Activated gamma-delta T cell treated with Interleukin-2 at 50 U/mL for 16 hours (primary cell): ENCODE results near the gene ZNF614.
"Not testable (repeated sequence)": the region's sequence is repeated elsewhere in the genome, so short reads cannot be mapped to it uniquely, and the experiment has no call there.

Experiments
- DNase-seq: peaks from one replicate; pipeline ENCODE4 v3.0.0-alpha.2; 2020

The ZNF614 gene

GRCh38 chr19:52028027-52028779 lies at the start of gene ZNF614:
Gene ZNF614 (minus strand): TSS chr19:52028379. CDS start chr19:52025745, 2,634 bp downstream.
- DNase-seq: peak; percentile 79

GRCh38 chr19:52070496-52070895 lies 42.3 kb upstream of the ZNF614 start:
- no peak for DNase-seq

- no peak for DNase-seq
These were observed 41.5 kb upstream of the ZNF614 start for GRCh38 chr19:52069653-52070052.

GRCh38 chr19:52066258-52066863 lies 38.2 kb upstream of the ZNF614 start:
- no peak for DNase-seq

- DNase-seq: no peak
These were observed 37.2 kb upstream of the ZNF614 start for GRCh38 chr19:52065399-52065798.

GRCh38 chr19:52056480-52056879 lies 28.3 kb upstream of the ZNF614 start:
- not testable (repeated sequence) for DNase-seq

GRCh38 chr19:52051736-52052135 lies 23.6 kb upstream of the ZNF614 start:
- not testable (repeated sequence) for DNase-seq

- DNase-seq: peak; percentile 77
These were observed 20.6 kb upstream of the ZNF614 start, which contains the start of gene ZNF432 for GRCh38 chr19:52048555-52049501. Gene ZNF432 (minus strand): TSS chr19:52048838. CDS start chr19:52046868, 1,970 bp downstream.

- DNase-seq: no peak
These were observed 11.0 kb upstream of the ZNF614 start for GRCh38 chr19:52039169-52039568.

GRCh38 chr19:52034051-52034728 lies 6.0 kb upstream of the ZNF614 start:
- DNase-seq: no peak

GRCh38 chr19:52028780-52029123 lies 573 bp upstream of the ZNF614 start:
- no peak for DNase-seq

GRCh38 chr19:52026255-52026990 lies 1.8 kb downstream of the ZNF614 start:
- not testable (repeated sequence) for DNase-seq

- DNase-seq: not testable (repeated sequence)
These were observed 3.7 kb downstream of the ZNF614 start for GRCh38 chr19:52024478-52024877.

- DNase-seq: no peak
These were observed 6.0 kb downstream of the ZNF614 start for GRCh38 chr19:52022193-52022592.

- DNase-seq: no peak
These were observed 7.7 kb downstream of the ZNF614 start for GRCh38 chr19:52020506-52020905.

GRCh38 chr19:52010674-52011073 lies 17.5 kb downstream of the ZNF614 start:
- DNase-seq: no peak

GRCh38 chr19:52007806-52008557 lies 20.2 kb downstream of the ZNF614 start, which contains the start of gene ZNF615:
Gene ZNF615 (minus strand): TSS chr19:52008211. CDS start chr19:52003711, 4,500 bp downstream.
- DNase-seq: peak; percentile 86

- DNase-seq: no peak
These were observed 20.8 kb downstream of the ZNF614 start for GRCh38 chr19:52007451-52007805.

GRCh38 chr19:51994048-51994644 lies 34.0 kb downstream of the ZNF614 start:
- no peak for DNase-seq

GRCh38 chr19:51993422-51993821 lies 34.8 kb downstream of the ZNF614 start:
- no peak for DNase-seq
